Measurements from ENCODE around the gene HMGA1. TPM values are rescaled to one million over a fixed set of nuclear protein-coding genes. Genes with fewer than 3 reads are reported as not detected.

HMGA1 gene
- total RNA-seq, 2 donors from 2014 or later = 22.6 to 27.7 TPM

DNA sequence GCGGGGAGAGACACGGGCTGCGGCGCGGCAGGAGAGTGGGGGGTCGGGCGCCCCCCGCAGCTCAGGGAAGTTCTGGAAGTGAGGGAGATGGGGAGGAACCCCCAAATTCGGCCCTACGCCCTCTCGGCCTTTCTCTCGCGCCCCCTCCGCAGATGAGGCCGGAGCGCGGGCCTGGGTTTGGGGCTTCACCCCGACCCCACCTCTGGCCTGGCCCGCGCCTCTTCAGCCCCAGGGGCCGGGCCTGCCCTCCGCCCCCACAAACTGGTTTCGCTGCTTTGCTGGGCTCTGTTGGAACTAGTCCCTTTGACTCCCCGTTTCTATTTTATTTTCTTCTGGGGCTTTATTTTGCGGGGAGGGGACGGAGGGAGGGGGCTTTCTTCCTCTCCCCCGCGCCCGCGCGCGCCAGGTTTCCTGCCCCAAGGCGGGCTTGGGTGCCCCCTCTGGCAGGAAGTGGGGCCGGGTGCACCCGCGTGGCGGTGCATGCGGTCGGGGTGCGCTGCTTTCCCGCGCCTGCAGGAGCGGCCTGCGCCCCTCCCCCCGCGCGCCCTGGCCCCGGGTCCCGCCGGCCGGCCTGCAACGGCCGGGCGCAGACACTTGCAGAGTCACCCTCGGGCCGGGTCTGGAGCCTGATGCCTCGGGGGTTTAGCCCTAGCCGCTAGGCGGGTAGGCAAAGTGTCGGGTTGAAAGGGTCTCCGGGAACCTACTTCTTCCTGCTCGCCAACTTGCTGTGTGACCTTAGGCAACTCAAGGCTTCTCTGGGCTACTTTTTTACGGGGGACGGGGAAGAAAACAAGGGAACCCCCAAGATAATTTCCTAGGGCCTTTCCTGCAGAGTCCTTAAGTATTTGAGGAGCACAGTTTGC lies 1.3 kb downstream of the HMGA1 start:
- H3K27me3 ChIP-seq = no peaks in the 10 kb centered on the region
- 1 to 7% methylated on average over 28 to 55 of the region's 64 CpGs for WGBS, 2 donors
- H3K4me3 ChIP-seq = peak overlapping the region; percentile 22 to 55
- intact Hi-C loops (cut with DNase I) = no loop called here
- ATAC-seq = peak; percentile 17
- peak in 3 of 4 donors; percentile 46 to 68 (median 47) for DNase-seq
- TF ChIP-seq POLR2A (IDR thresholded peaks at IDR 0.05) = no peak
- TF ChIP-seq, protein P1, sequence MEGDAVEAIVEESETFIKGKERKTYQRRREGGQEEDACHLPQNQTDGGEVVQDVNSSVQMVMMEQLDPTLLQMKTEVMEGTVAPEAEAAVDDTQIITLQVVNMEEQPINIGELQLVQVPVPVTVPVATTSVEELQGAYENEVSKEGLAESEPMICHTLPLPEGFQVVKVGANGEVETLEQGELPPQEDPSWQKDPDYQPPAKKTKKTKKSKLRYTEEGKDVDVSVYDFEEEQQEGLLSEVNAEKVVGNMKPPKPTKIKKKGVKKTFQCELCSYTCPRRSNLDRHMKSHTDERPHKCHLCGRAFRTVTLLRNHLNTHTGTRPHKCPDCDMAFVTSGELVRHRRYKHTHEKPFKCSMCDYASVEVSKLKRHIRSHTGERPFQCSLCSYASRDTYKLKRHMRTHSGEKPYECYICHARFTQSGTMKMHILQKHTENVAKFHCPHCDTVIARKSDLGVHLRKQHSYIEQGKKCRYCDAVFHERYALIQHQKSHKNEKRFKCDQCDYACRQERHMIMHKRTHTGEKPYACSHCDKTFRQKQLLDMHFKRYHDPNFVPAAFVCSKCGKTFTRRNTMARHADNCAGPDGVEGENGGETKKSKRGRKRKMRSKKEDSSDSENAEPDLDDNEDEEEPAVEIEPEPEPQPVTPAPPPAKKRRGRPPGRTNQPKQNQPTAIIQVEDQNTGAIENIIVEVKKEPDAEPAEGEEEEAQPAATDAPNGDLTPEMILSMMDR (IDR thresholded peaks at IDR 0.05) = peak in 4 of 7 experiments; percentile 14 to 39 (median 28)
- no peaks in the 10 kb centered on the region for H3K36me3 ChIP-seq (replicated peaks in 1 of 2; ENCODE audit: insufficient read depth in 1 of 2, low read depth in 2 of 2)
- peak overlapping the region; percentile 9 to 78 (median 69) for H3K27ac ChIP-seq
- H3K9me3 ChIP-seq = no peaks in the 10 kb centered on the region
- peaks cover 26% of the 10 kb centered on the region for H3K4me1 ChIP-seq

DNA sequence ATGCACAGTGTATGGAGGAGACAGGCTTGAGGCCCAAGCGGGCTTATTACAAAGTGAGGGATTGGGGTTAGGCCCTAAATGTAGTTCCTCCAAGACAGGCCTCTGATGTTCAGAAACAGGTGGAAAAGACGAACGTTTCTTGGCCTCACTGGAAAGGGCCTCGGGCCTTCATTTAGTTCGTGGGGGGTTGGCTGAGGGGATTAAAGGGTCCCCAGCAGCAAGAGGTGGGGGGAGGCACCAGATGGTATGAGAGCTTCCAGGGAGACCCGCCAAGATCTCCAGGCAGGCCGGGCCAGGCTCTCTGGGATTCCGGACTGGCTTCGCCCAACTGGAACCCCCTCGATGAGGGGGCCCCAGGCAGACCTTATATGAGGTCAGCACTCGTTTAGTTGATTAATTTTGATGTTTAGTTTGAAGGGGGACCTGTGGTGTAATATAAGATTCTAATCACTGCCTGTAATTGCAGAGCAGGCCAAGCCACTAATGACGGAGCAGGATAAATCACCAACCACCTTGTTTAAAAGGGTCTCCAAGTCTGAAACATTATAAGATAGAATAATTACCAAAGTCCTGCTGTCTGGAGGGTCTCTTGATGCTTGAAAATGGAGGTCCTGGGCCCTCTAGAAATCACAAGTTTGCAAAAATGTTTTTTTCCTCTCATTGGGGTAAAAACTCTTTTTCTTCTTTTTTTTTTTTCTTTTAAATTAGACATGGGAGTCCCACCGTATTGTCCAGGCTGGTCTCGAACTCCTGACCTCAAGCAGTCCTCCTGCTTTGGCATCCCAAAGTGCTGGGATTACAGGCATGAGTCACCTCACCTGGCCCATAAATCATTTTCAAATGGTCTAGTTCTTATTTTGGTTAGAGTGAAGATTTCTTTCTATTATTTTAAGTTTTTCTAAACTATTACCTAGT lies 2.2 kb downstream of the HMGA1 start:
- 80 to 85% methylated on average over 13 to 14 of the region's 14 CpGs for WGBS, 2 donors
- no peak for DNase-seq
- H3K4me3 ChIP-seq = no peak overlapping the region
- H3K36me3 ChIP-seq (replicated peaks in 1 of 2; ENCODE audit: insufficient read depth in 1 of 2, low read depth in 2 of 2) = no peaks in the 10 kb centered on the region
- peaks cover 26% of the 10 kb centered on the region for H3K4me1 ChIP-seq
- no peaks in the 10 kb centered on the region for H3K27me3 ChIP-seq
- H3K27ac ChIP-seq = no peak overlapping the region
- TF ChIP-seq, protein P1 (IDR thresholded peaks at IDR 0.05) = no peak
- TF ChIP-seq POLR2A (IDR thresholded peaks at IDR 0.05) = no peak
- no peaks in the 10 kb centered on the region for H3K9me3 ChIP-seq
- no peak for ATAC-seq
- intact Hi-C loops (cut with DNase I) = no loop called here

DNA sequence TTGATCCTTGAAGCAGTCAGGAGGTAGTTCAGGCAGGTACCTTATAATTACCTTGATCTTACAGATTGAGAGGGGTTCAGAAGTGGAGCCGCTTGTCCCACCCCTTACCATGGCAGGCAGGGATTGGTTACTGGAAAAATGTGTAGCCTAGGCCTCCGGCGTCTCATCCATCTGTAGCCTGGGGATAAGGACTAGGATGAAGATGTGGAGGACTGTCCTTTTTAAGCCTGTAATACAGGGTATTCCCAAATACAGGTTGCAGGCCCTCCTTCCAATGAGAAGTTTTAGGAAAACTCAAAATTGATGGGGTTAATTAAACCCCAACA lies 2.8 kb downstream of the HMGA1 start:
- intact Hi-C loops (cut with DNase I) = no loop called here
- H3K27me3 ChIP-seq = no peaks in the 10 kb centered on the region
- peaks cover 32% of the 10 kb centered on the region for H3K4me1 ChIP-seq
- no peaks in the 10 kb centered on the region for H3K9me3 ChIP-seq
- no peaks in the 10 kb centered on the region for H3K36me3 ChIP-seq (replicated peaks in 1 of 2; ENCODE audit: insufficient read depth in 1 of 2, low read depth in 2 of 2)
- no peak for DNase-seq
- no peak overlapping the region for H3K27ac ChIP-seq
- no peak for ATAC-seq
- 84 to 90% methylated on average over 3 of the region's 3 CpGs for WGBS, 2 donors
- no peak overlapping the region for H3K4me3 ChIP-seq
- TF ChIP-seq POLR2A (IDR thresholded peaks at IDR 0.05) = no peak
- TF ChIP-seq, protein P1 (IDR thresholded peaks at IDR 0.05) = no peak

DNA sequence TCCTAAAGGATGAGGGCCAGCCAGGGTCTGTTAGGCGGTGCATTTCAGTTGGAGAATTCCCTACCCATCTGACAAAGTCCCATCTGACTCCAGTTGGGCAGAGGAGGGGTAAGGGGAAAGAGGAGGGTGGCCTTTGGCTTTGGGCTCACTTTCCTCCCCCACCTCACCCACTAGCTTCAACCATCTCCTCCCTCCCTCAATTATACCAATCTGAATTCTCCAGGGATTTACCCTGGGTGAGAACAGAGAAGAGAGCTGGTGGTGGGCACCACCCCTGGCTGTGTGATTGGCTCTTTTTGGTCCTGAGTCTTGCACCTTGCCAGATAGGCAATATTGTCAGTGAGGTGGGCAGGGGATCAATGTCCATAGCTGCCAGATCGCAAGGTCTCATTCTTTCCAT lies 3.2 kb downstream of the HMGA1 start:
- Histone ChIP-seq H3K4me3 (no peak overlapping the region), H3K27ac (no peak overlapping the region), H3K27me3 (no peaks in the 10 kb centered on the region), H3K4me1 (peaks cover 33% of the 10 kb centered on the region), H3K9me3 (no peaks in the 10 kb centered on the region), H3K36me3 (replicated peaks in 1 of 2; ENCODE audit: insufficient read depth in 1 of 2, low read depth in 2 of 2) (no peaks in the 10 kb centered on the region)
- no peak for TF ChIP-seq POLR2A (IDR thresholded peaks at IDR 0.05)
- TF ChIP-seq, protein P1 (IDR thresholded peaks at IDR 0.05) = no peak
- 92 to 100% methylated on average over 2 of the region's 2 CpGs for WGBS, 2 donors
- ATAC-seq = no peak
- DNase-seq = no peak
- intact Hi-C loops (cut with DNase I) = no loop called here

All from body of pancreas (tissue), 4 donors.